SK-N-SH treated with all-trans-retinoic acid at 6 μM for 48 hours (cell line): Measurements from ENCODE around the gene PPP3CA.

Experiments
- ARNTL ChIP-seq: fragments of 450-650 bp; formaldehyde crosslinking; IDR thresholded peaks from 2 replicates; pipeline ENCODE4 v1.5.0; 2020; ENCODE audit warnings: low read depth, mild to moderate bottlenecking, moderate library complexity, borderline replicate concordance
- CREB5 ChIP-seq: fragments of 250-450 bp; sonication (Bioruptor Pico); IDR thresholded peaks from 2 replicates; pipeline ENCODE4 v1.5.1; 2020; ENCODE audit warnings: low read depth, mild to moderate bottlenecking, moderate library complexity
- CSDC2 ChIP-seq: fragments of 250-450 bp; sonication (Bioruptor Pico); IDR thresholded peaks from 2 replicates; pipeline ENCODE4 v1.5.0; 2020; ENCODE audit warnings: mild to moderate bottlenecking, moderate library complexity
- ESRRG ChIP-seq: fragments of 250-450 bp; sonication (Bioruptor Pico); IDR thresholded peaks from 2 replicates; pipeline ENCODE4 v1.6.1; 2021; ENCODE audit warnings: mild to moderate bottlenecking
- ISL1 ChIP-seq: fragments of 250-450 bp; sonication (Bioruptor Pico); IDR thresholded peaks from 2 replicates; pipeline ENCODE4 v2.1.2; 2022; ENCODE audit warnings: mild to moderate bottlenecking, moderate library complexity
- PPARA ChIP-seq: fragments of 250-450 bp; sonication (Bioruptor Pico); IDR thresholded peaks from 2 replicates; pipeline ENCODE4 v1.5.0; 2020; ENCODE audit warnings: mild to moderate bottlenecking, borderline replicate concordance
- ZC3H10 ChIP-seq: fragments of 250-450 bp; sonication (Bioruptor Pico); IDR thresholded peaks from 2 replicates; pipeline ENCODE4 v1.5.1; 2021; ENCODE audit warnings: mild to moderate bottlenecking, moderate library complexity
- ZNF70 ChIP-seq: fragments of 450-650 bp; formaldehyde crosslinking; IDR thresholded peaks from 2 replicates; pipeline ENCODE4 v1.5.0; 2020; ENCODE audit warnings: mild to moderate bottlenecking, moderate library complexity
- TF ChIP-seq, protein P1 (sequence below): fragments of 250-450 bp; sonication (Bioruptor Pico); IDR thresholded peaks from 2 replicates; pipeline ENCODE4 v1.8.0; 2021; ENCODE audit warnings: low read depth, mild to moderate bottlenecking, moderate library complexity, borderline replicate concordance
- TF ChIP-seq, protein P2 (sequence below): fragments of 250-450 bp; sonication (Bioruptor Pico); IDR thresholded peaks from 2 replicates; pipeline ENCODE4 v1.8.0; 2020; ENCODE audit warnings: mild to moderate bottlenecking, moderate library complexity, borderline replicate concordance

- TF ChIP-seq CSDC2 (CRISPR knock-in tag) (no peak), CREB5 (CRISPR knock-in tag) (no peak), ISL1 (no peak), ARNTL (no peak), ZNF70 (no peak), PPARA (CRISPR knock-in tag) (no peak), ZC3H10 (no peak), ESRRG (CRISPR knock-in tag) (no peak)
- TF ChIP-seq, protein P1, sequence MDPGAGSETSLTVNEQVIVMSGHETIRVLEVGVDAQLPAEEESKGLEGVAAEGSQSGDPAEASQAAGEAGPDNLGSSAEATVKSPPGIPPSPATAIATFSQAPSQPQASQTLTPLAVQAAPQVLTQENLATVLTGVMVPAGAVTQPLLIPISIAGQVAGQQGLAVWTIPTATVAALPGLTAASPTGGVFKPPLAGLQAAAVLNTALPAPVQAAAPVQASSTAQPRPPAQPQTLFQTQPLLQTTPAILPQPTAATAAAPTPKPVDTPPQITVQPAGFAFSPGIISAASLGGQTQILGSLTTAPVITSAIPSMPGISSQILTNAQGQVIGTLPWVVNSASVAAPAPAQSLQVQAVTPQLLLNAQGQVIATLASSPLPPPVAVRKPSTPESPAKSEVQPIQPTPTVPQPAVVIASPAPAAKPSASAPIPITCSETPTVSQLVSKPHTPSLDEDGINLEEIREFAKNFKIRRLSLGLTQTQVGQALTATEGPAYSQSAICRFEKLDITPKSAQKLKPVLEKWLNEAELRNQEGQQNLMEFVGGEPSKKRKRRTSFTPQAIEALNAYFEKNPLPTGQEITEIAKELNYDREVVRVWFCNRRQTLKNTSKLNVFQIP (CRISPR knock-in tag): no peak
- TF ChIP-seq, protein P2, sequence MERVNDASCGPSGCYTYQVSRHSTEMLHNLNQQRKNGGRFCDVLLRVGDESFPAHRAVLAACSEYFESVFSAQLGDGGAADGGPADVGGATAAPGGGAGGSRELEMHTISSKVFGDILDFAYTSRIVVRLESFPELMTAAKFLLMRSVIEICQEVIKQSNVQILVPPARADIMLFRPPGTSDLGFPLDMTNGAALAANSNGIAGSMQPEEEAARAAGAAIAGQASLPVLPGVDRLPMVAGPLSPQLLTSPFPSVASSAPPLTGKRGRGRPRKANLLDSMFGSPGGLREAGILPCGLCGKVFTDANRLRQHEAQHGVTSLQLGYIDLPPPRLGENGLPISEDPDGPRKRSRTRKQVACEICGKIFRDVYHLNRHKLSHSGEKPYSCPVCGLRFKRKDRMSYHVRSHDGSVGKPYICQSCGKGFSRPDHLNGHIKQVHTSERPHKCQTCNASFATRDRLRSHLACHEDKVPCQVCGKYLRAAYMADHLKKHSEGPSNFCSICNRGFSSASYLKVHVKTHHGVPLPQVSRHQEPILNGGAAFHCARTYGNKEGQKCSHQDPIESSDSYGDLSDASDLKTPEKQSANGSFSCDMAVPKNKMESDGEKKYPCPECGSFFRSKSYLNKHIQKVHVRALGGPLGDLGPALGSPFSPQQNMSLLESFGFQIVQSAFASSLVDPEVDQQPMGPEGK (CRISPR knock-in tag): no peak
These were observed 31.5 kb downstream of the PPP3CA start for GRCh38 chr4:101315786-101316185.
